ENCODE measurements around the gene MICB.

The MICB gene

GRCh38 chr6:31510007-31510406, 12.1 kb downstream of the MICB start:
- no peaks in the 10 kb centered on the region for H3K9me3 ChIP-seq (ENCODE audit: control insufficient read depth, insufficient read depth, low read length)
- H3K9ac ChIP-seq (ENCODE audit: low read depth, low read length) = no peak overlapping the region
- no peaks in the 10 kb centered on the region for H3K36me3 ChIP-seq (ENCODE audit: insufficient read depth, low read length)
- H3K4me1 ChIP-seq (ENCODE audit: insufficient read depth, low read length) = no peaks in the 10 kb centered on the region

- Histone ChIP-seq H3K9ac (ENCODE audit: low read depth, low read length) (no peak overlapping the region), H3K4me1 (ENCODE audit: insufficient read depth, low read length) (no peaks in the 10 kb centered on the region), H3K9me3 (ENCODE audit: control insufficient read depth, insufficient read depth, low read length) (no peaks in the 10 kb centered on the region), H3K36me3 (ENCODE audit: insufficient read depth, low read length) (no peaks in the 10 kb centered on the region)
Measured at GRCh38 chr6:31513456-31514165, 15.7 kb downstream of the MICB start.

GRCh38 chr6:31521835-31522234, 23.9 kb downstream of the MICB start:
- Histone ChIP-seq H3K9ac (ENCODE audit: low read depth, low read length) (no peak overlapping the region), H3K9me3 (ENCODE audit: control insufficient read depth, insufficient read depth, low read length) (no peaks in the 10 kb centered on the region), H3K36me3 (ENCODE audit: insufficient read depth, low read length) (no peaks in the 10 kb centered on the region), H3K4me1 (ENCODE audit: insufficient read depth, low read length) (no peaks in the 10 kb centered on the region)

- Histone ChIP-seq H3K4me1 (ENCODE audit: insufficient read depth, low read length) (0 out of 2 replicates have a peak, but pooled peaks cover 3% of the 10 kb centered on the region), H3K9ac (ENCODE audit: low read depth, low read length) (no peak overlapping the region), H3K9me3 (ENCODE audit: control insufficient read depth, insufficient read depth, low read length) (no peaks in the 10 kb centered on the region), H3K36me3 (ENCODE audit: insufficient read depth, low read length) (peaks cover 3% of the 10 kb centered on the region; the same call in 1 of the 2 replicates)
Measured at GRCh38 chr6:31525553-31525931, 27.6 kb downstream of the MICB start.

- Histone ChIP-seq H3K36me3 (ENCODE audit: insufficient read depth, low read length) (peaks cover 9% of the 10 kb centered on the region), H3K4me1 (ENCODE audit: insufficient read depth, low read length) (0 out of 2 replicates have a peak, but pooled peaks cover 3% of the 10 kb centered on the region), H3K9me3 (ENCODE audit: control insufficient read depth, insufficient read depth, low read length) (no peaks in the 10 kb centered on the region), H3K9ac (ENCODE audit: low read depth, low read length) (no peak overlapping the region)
Measured at GRCh38 chr6:31525932-31526591, 28.1 kb downstream of the MICB start.

- Histone ChIP-seq H3K9me3 (ENCODE audit: control insufficient read depth, insufficient read depth, low read length) (no peaks in the 10 kb centered on the region), H3K36me3 (ENCODE audit: insufficient read depth, low read length) (peaks cover 16% of the 10 kb centered on the region), H3K9ac (ENCODE audit: low read depth, low read length) (no peak overlapping the region), H3K4me1 (ENCODE audit: insufficient read depth, low read length) (0 out of 2 replicates have a peak, but pooled peaks cover 3% of the 10 kb centered on the region)
Measured at GRCh38 chr6:31528307-31528777, 30.4 kb downstream of the MICB start.

GRCh38 chr6:31528821-31529328, 30.9 kb downstream of the MICB start, which contains the start of gene MCCD1:
Gene MCCD1, plus strand, starts transcription at chr6:31528962. Its CDS starts 53 bp downstream, at chr6:31529015.
- no peak within 1 kb of the TSS for H3K9ac ChIP-seq (ENCODE audit: low read depth, low read length)
- peaks cover 17% of the 10 kb centered on the region for H3K36me3 ChIP-seq (ENCODE audit: insufficient read depth, low read length)
- H3K4me1 ChIP-seq (ENCODE audit: insufficient read depth, low read length) = 0 out of 2 replicates have a peak, but pooled peaks cover 3% of the 10 kb centered on the region
- no peaks in the 10 kb centered on the region for H3K9me3 ChIP-seq (ENCODE audit: control insufficient read depth, insufficient read depth, low read length)

- H3K4me1 ChIP-seq (ENCODE audit: insufficient read depth, low read length) = 0 out of 2 replicates have a peak, but pooled peaks cover 3% of the 10 kb centered on the region
- peaks cover 24% of the 10 kb centered on the region for H3K36me3 ChIP-seq (ENCODE audit: insufficient read depth, low read length)
- no peak overlapping the region for H3K9ac ChIP-seq (ENCODE audit: low read depth, low read length)
- H3K9me3 ChIP-seq (ENCODE audit: control insufficient read depth, insufficient read depth, low read length) = no peaks in the 10 kb centered on the region
Measured at GRCh38 chr6:31529329-31530150, 31.6 kb downstream of the MICB start.

- peaks cover 35% of the 10 kb centered on the region for H3K36me3 ChIP-seq (ENCODE audit: insufficient read depth, low read length)
- 0 out of 2 replicates have a peak, but pooled peaks cover 3% of the 10 kb centered on the region for H3K4me1 ChIP-seq (ENCODE audit: insufficient read depth, low read length)
- no peak overlapping the region for H3K9ac ChIP-seq (ENCODE audit: low read depth, low read length)
- no peaks in the 10 kb centered on the region for H3K9me3 ChIP-seq (ENCODE audit: control insufficient read depth, insufficient read depth, low read length)
Measured at GRCh38 chr6:31530659-31531058, 32.7 kb downstream of the MICB start.

GRCh38 chr6:31531162-31531561, 33.2 kb downstream of the MICB start:
- Histone ChIP-seq H3K9ac (ENCODE audit: low read depth, low read length) (no peak overlapping the region), H3K9me3 (ENCODE audit: control insufficient read depth, insufficient read depth, low read length) (no peaks in the 10 kb centered on the region), H3K4me1 (ENCODE audit: insufficient read depth, low read length) (0 out of 2 replicates have a peak, but pooled peaks cover 3% of the 10 kb centered on the region), H3K36me3 (ENCODE audit: insufficient read depth, low read length) (peaks cover 40% of the 10 kb centered on the region)

GRCh38 chr6:31531771-31532643, 34.1 kb downstream of the MICB start:
- Histone ChIP-seq H3K9me3 (ENCODE audit: control insufficient read depth, insufficient read depth, low read length) (no peaks in the 10 kb centered on the region), H3K4me1 (ENCODE audit: insufficient read depth, low read length) (0 out of 2 replicates have a peak, but pooled peaks cover 3% of the 10 kb centered on the region), H3K36me3 (ENCODE audit: insufficient read depth, low read length) (peaks cover 47% of the 10 kb centered on the region), H3K9ac (ENCODE audit: low read depth, low read length) (no peak overlapping the region)

GRCh38 chr6:31532644-31533454, 34.9 kb downstream of the MICB start:
- H3K9me3 ChIP-seq (ENCODE audit: control insufficient read depth, insufficient read depth, low read length) = no peaks in the 10 kb centered on the region
- 0 out of 2 replicates have a peak, but pooled peaks cover 3% of the 10 kb centered on the region for H3K4me1 ChIP-seq (ENCODE audit: insufficient read depth, low read length)
- H3K9ac ChIP-seq (ENCODE audit: low read depth, low read length) = no peak overlapping the region
- H3K36me3 ChIP-seq (ENCODE audit: insufficient read depth, low read length) = peaks cover 50% of the 10 kb centered on the region

GRCh38 chr6:31533455-31533841, 35.5 kb downstream of the MICB start:
- Histone ChIP-seq H3K9ac (ENCODE audit: low read depth, low read length) (no peak overlapping the region), H3K36me3 (ENCODE audit: insufficient read depth, low read length) (peaks cover 55% of the 10 kb centered on the region), H3K9me3 (ENCODE audit: control insufficient read depth, insufficient read depth, low read length) (no peaks in the 10 kb centered on the region), H3K4me1 (ENCODE audit: insufficient read depth, low read length) (0 out of 2 replicates have a peak, but pooled peaks cover 3% of the 10 kb centered on the region)
